G401.6 (cell line): ENCODE measurements around the gene CISD3.

ENCODE experiments used
- FAIRE-seq: peaks from 2 replicates; lab custom pipeline; 2012; peaks lifted over from hg19 to GRCh38; lab: Jason Lieb, UNC

Gene CISD3

DNA sequence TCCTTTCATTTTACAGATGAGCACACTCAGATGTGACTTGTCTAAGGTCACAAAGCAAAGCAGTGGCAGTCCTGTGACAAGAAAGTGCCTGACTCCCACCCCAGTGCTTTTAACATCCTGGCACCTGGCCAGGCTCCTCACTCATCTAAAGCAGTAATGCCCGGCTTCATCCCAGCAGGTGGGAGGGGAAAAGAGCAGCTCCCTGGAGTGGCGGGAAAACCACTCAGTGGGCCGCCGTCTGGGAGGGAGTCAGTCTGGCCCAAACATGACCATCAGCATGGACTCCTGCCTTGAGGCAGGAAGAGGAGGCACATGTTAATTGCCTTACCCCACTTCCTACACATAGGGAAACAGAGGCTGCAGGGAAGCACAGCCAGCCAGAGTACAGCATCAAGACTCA is 15.4 kb downstream of the CISD3 start:
- FAIRE-seq = no peak

DNA sequence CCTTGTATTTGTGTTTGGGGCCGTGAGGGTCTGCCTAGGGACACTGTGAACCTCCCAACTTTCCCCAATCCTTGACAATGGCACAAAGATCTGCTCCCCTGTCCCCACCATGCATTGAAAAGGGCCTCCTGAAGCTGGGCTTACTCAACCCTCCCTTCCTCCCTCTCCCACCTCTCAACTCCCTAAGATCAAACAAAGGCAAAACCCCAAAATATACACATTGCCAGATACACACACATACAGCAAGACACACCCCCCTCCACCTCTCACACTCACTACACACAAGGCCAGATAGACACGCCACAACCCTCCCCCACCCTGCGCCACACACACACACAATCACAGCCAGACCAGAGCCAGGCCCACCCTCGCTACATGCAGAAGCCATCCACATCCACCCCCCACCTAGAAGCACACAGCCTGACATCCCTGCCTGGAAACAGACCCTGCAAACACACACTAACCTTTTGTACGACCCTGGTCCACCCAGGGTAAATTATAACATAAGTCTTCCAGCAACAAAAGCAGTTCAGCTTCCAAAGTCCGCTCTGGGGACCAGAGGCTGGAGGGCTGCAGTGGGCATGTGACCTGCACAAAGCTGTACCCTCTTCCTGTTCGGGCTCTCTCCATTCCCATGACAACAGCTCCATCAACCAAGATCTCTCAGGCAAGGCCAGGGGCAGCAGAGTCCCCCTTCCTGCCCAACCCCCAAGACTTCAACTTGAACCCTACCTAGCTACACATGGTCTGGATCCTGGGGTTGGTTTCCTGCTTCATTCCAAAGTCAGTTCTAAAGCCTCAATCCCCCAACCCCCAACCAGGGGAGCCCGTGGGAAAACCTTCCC is 16.1 kb downstream of the CISD3 start:
- no peak for FAIRE-seq

DNA sequence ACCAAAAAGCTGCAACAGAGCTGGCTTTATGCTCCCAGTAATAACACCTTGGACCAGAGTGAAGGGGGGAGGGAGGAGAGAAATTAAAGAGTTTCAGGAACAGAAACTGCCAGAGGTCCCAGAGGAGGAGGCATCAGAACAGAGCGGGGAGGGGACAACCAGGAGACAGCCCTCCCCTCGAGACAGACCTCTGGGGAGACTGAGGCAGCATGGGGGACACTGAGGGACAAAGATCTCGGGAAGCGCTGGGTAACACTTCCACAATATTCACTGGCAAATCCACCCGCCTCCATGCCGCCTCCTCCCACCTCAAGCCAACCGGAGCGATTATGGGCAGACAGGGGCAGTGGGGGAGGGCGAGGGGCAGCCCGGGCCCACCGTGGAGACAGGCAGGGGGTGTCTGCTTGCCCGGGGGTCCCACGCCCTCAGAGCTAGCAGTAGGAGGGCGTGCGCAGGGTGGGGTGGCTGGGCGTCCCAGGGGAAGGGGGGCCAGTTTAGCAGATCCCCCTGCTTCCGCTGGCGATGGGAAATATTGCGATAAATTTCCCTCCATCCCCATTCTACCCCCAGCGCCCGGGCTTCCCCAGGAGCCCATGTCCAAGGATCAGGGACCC is 16.8 kb downstream of the CISD3 start:
- no peak for FAIRE-seq

DNA sequence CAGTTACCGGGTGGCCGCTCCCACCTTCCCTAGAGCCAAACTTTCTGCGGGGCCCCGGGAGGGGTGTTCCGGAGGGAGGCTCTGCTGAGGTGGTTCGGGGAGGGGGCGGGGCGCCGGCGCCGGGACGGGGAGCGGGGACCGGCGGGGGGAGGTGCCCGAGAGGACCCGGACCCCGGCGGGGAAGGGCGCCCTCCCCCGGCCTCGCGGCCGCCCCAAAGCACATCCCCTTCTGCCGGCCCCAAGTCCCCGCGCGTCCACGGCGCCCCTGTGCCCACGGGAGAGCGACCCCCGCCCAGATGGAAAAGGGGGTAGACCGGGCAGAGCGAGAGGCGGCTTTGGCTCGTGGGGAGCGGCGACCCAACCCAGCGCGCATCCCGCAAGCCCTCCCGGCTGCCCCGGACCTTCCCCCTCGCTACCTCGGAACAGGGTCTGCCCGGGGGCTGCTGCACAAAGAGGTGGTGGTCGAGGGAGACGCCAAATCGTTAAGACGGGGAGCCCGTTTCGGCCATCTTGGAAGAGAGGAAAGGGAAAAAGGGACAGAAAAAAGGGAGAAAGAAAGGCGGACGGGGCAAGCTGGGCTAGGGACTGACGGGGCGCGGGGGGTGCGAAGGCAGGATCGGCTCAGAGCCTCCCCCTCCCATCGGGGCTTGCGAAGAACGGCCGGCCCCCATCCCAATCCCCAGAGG is 17.5 kb downstream of the CISD3 start:
- no peak for FAIRE-seq

GRCh38 chr17:38748149-38748891 is 18.2 kb downstream of the CISD3 start, which contains the start of gene PCGF2:
TSS of gene PCGF2 (minus strand) at chr17:38748336. CDS start at chr17:38740402, 7,934 bp downstream.
- no peak for FAIRE-seq

DNA sequence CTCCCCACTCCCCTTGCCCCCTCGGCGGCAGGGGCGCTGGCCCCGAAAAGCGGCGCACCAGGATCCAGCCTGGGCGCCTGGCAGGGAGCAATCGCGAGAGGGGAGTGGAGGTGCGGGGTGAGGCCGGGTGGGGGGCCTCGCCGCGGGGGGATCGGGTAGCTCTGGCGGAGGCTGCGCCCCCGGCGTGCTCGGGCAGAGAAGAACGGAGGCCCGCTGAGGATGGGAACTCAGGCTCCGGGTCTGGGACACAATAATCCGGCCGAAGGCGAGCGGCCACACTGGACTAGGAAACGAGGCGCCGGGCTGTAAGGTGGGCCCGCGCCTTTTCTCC is 18.7 kb downstream of the CISD3 start:
- FAIRE-seq = no peak

DNA sequence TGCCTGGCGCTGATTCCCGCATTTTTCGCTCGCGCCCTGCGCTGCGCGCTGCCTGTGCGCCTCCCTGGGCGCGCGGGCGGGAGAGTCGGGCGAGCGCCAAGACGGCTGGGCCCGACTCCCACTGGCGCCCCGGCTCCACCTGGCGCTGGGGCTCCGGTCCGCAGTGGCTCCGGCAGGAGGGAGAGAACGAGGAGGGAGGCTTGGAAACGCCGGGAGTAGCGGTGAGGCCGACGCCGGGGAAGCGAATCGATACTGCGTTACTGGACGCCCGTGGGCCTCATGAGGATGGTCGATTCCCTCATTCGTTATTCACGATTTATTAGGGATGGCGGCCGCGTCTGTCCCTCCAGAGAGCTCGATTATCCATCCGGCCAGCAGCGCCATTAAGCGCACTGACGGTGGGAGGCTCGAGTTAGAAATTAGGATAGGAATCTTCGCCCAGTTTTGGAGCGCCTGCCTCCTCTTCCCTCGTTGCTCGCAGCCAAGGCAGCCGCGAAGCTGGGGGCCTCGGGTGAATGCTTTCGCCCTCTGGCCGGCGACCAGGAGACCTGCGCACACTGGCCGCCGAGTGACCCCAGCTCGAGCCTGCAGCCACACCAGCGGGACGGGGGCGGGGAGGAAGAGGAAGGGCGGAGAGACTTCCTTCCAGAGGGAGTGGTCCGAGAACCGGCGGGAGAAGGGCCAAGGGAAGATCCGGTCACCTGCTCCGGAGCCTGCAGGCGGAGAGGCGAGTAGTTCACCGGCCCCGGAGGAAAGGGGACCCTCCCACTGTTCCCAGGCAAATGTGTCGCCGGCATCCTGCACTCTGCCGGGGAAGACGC is 19.3 kb downstream of the CISD3 start:
- no peak for FAIRE-seq

- FAIRE-seq = no peak
Observed at GRCh38 chr17:38750044-38750311, 19.8 kb downstream of the CISD3 start.

GRCh38 chr17:38750312-38751121 is 20.4 kb downstream of the CISD3 start:
- FAIRE-seq = no peak

DNA sequence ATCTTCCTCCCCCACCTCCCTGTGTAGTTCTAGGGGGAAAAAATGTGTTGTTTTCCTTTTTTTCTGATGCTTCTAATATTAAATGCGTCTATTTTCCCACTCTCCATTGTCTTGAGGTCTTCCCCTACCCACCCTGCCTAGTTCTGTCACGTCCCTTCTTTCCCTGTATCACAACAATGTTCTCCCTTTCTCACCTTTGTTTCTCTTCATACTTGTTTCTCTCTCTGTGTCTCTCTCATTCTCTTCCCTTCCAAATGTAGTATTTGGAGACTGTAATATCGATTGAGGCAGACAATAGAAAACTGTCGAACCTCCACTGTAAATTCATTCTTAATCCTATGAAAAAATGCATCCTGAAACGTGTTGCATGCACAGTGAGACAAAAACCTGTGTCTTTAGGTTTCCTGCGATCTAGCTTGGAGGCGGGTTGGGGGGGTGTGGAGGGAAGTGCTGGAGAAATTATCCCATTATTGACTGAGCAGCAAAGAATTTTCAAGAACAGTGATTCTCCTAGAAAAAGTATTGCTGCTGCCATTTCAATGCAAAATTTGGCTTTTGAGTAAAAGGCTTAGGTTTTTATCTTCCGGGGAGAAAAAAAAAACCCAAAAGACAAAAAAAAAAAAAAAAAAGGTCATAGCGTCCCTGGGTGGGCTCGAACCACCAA is 21.1 kb downstream of the CISD3 start:
- FAIRE-seq = no peak

DNA sequence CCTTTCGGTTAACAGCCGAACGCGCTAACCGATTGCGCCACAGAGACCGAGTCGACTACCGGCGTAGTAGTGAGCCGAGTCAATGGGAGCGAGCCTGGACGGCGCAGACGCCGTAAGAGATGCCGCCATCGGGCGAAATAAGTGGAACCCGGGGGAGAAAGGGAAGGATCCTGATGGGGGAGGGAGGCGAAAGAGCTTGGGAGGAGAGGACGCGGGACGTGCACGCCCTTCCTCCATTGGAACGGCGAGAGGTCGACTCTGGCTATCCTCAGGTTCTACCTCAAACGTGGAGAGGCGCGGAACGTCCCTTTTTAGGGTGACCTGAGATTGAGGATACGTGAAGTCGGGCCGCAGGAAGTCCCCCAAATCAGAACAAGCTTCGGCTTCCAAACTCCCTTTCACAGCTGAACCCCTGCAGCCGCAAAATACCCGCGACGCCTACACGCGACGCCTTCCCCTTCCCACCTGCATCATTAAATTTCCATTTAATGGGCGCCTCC is 21.7 kb downstream of the CISD3 start:
- no peak for FAIRE-seq

DNA sequence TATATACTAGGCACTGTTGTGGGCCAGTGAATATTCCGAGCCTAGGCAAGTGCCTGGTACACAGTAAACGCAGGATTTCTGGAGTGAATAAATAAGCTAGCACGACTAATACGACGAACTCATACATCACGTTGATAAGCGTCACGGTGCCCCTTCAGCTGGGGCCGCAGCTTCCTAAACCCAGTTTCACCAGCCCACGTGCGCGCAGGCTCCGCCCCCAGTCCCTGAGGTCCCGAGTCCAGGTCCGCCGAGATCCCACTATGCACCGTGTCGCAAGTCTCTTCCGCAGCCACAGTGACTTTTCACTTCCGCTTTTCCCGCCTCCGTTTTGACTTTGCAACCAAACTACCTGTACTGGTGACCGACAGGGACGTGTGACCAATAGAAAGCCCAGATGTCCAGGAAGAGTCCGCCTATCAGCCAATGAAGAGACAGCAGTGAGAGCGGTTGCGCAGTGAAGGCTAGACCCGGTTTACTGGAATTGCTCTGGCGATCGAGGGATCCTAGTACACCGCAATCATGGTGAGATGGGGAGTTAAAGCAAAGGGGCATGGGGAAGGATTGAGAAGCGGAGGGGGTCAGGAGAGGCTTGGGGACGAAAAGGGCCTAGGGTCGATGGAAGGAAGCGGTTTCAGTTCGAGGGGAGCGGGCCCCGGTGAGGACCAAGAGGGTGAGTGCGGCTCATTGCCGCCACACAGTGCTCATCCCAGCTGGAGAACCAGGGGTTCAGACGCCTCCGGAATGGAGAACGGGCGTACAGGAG is 22.3 kb downstream of the CISD3 start, which contains the start of gene PSMB3:
Gene PSMB3, plus strand, starts transcription at position 434 of the 763 bp plus-strand sequence. Its CDS starts 86 bp downstream, at position 520.
- FAIRE-seq = no peak

- no peak for FAIRE-seq
Observed at GRCh38 chr17:38753071-38753506, 22.9 kb downstream of the CISD3 start.

GRCh38 chr17:38761612-38762011 is 31.5 kb downstream of the CISD3 start:
- no peak for FAIRE-seq

GRCh38 chr17:38762231-38762630 is 32.1 kb downstream of the CISD3 start:
- FAIRE-seq = no peak

- no peak for FAIRE-seq
Observed at GRCh38 chr17:38766341-38766740, 36.2 kb downstream of the CISD3 start.

DNA sequence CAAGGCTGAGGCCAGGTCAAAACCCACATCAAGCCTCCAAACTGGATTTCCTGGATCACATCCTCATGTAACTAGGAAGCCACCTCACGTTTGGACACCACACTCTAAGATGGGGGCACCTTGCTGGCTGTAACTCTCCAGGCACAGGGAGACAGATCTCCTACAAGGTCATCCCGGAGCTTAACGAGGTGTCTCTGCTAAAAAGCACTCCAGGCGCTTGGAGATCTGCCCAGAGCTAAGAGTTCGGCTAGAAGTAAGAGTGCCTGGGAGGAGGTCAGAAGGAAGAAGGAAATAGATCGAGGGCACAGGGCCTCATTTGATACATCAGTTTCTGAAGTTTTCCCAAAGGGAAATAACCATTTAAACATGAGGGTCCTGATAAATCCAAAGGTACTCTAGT is 38.3 kb downstream of the CISD3 start:
- no peak for FAIRE-seq

DNA sequence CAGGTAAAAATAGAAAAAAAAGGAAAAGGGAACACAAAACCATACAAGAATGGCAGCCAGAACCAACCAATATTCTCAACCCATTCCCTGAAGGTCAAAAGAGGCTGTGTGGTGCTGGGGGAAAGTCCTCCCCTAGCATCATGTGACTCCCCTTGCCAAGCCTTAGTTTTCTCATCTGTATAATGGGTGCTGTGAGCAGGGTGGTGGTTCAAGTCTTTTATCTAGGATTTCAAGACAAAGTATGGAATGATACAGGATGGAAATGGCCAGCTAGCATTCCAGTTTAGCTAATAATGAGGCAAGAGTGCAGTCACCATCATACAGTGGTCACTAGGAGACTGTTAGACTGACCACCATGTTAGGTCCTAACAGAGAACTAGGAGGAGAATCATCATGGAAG is 43.1 kb downstream of the CISD3 start:
- no peak for FAIRE-seq

GRCh38 chr17:38777641-38778250 is 47.6 kb downstream of the CISD3 start:
- FAIRE-seq = no peak
